Inflammatory macrophage treated with lipopolysaccharide for 1 hour (primary cell): ENCODE data around the gene KRTAP4-11.
"Not testable (repeated sequence)": the region's sequence is repeated elsewhere in the genome, so short reads cannot be mapped to it uniquely, and the experiment has no call there.

Experiments used
- DNase-seq, 2 donors: peaks; one replicate each; pipeline ENCODE4 v3.0.0-alpha.2; 2020 to 2022

Gene KRTAP4-11

GRCh38 chr17:41117846-41118386 lies at the start of gene KRTAP4-11:
Gene KRTAP4-11 (minus strand): TSS chr17:41118373. CDS start chr17:41118315, 58 bp downstream.
- not testable (repeated sequence) for DNase-seq

- no peak for DNase-seq
Measured at GRCh38 chr17:41167561-41167960, 49.4 kb upstream of the KRTAP4-11 start.

GRCh38 chr17:41163828-41164227 lies 45.7 kb upstream of the KRTAP4-11 start:
- DNase-seq, result no peak

- DNase-seq, result no peak
Measured at GRCh38 chr17:41160648-41161047, 42.5 kb upstream of the KRTAP4-11 start, which contains the start of gene KRTAP4-4. Gene KRTAP4-4 (minus strand): TSS chr17:41160748. CDS start chr17:41160691, 57 bp downstream.

GRCh38 chr17:41160190-41160589 lies 42.0 kb upstream of the KRTAP4-11 start:
- DNase-seq, result not testable (repeated sequence)

- DNase-seq, result no peak
Measured at GRCh38 chr17:41153856-41154255, 35.7 kb upstream of the KRTAP4-11 start.

GRCh38 chr17:41151525-41151924 lies 33.4 kb upstream of the KRTAP4-11 start:
- DNase-seq, result no peak

GRCh38 chr17:41150026-41150425 lies 31.9 kb upstream of the KRTAP4-11 start:
- no peak for DNase-seq

GRCh38 chr17:41149652-41149985 lies 31.4 kb upstream of the KRTAP4-11 start, which contains the start of gene KRTAP4-5:
Gene KRTAP4-5 (minus strand): TSS chr17:41149825. CDS start chr17:41149767, 58 bp downstream.
- no peak for DNase-seq

GRCh38 chr17:41148971-41149651 lies 30.9 kb upstream of the KRTAP4-11 start:
- DNase-seq, result not testable (repeated sequence)

- no peak for DNase-seq
Measured at GRCh38 chr17:41147531-41148204, 29.5 kb upstream of the KRTAP4-11 start.

- no peak for DNase-seq
Measured at GRCh38 chr17:41145261-41145660, 27.1 kb upstream of the KRTAP4-11 start.

- no peak for DNase-seq
Measured at GRCh38 chr17:41144846-41145245, 26.7 kb upstream of the KRTAP4-11 start.

- DNase-seq, result no peak
Measured at GRCh38 chr17:41141361-41141760, 23.2 kb upstream of the KRTAP4-11 start.

- peak; percentile 35 to 36 for DNase-seq
Measured at GRCh38 chr17:41140360-41141131, 22.4 kb upstream of the KRTAP4-11 start, which contains the start of gene KRTAP4-6. Gene KRTAP4-6 (minus strand): TSS chr17:41140544. CDS start chr17:41140487, 57 bp downstream.

- not testable (repeated sequence) for DNase-seq
Measured at GRCh38 chr17:41139865-41140264, 21.7 kb upstream of the KRTAP4-11 start.

GRCh38 chr17:41133880-41134735 lies 15.9 kb upstream of the KRTAP4-11 start:
- DNase-seq, result no peak

GRCh38 chr17:41131979-41132378 lies 13.8 kb upstream of the KRTAP4-11 start:
- no peak for DNase-seq

- DNase-seq, result no peak
Measured at GRCh38 chr17:41127371-41127770, 9.2 kb upstream of the KRTAP4-11 start.

GRCh38 chr17:41126412-41126811 lies 8.2 kb upstream of the KRTAP4-11 start:
- DNase-seq, result no peak

GRCh38 chr17:41125064-41125463 lies 6.9 kb upstream of the KRTAP4-11 start:
- DNase-seq, result no peak

- DNase-seq, result not testable (repeated sequence)
Measured at GRCh38 chr17:41123991-41124371, 5.8 kb upstream of the KRTAP4-11 start, which contains the start of gene KRTAP4-12. Gene KRTAP4-12 (minus strand): TSS chr17:41124182. CDS start chr17:41124122, 60 bp downstream.
